Endothelial cell of umbilical vein (primary cell): ENCODE measurements around the gene CARD11. TPM values are rescaled to one million over a fixed set of nuclear protein-coding genes. Genes with fewer than 3 reads are reported as not detected.

Experiments
- BruUV-seq: library from RNA; stranded (reverse); fragments of 400-500 nt; replicated peaks from 2 replicates; lab custom pipeline; 2021; lab: Mats Ljungman, UMichigan
- CTCF ChIA-PET: fragments of 300-600, 350-600 bp; sonication (Branson Sonifier 250); formaldehyde crosslinking; loops from one replicate; lab custom pipeline; 2021; ENCODE audit warnings: antibody characterized with exemption, inconsistent platforms; lab: Charles Lee
- POLR2A ChIA-PET: fragments of 300-600, 350-600 bp; sonication (Branson Sonifier 250); formaldehyde crosslinking; loops from one replicate; lab custom pipeline; 2021; ENCODE audit warnings: antibody characterized with exemption, inconsistent platforms; lab: Charles Lee
- DNase-seq: peaks from one replicate; pipeline ENCODE4 v3.0.0-alpha.2; 2011; ENCODE audit warnings: low read depth, low spot score
- FAIRE-seq: peaks from 2 replicates; lab custom pipeline; 2011; peaks lifted over from hg19 to GRCh38; lab: Jason Lieb, UNC
- H2AFZ ChIP-seq: 2 replicates; pipeline ENCODE4 v1.6.0; 2012; ENCODE audit warnings: low read depth, low read length, control low read depth, inconsistent platforms
- H3K27ac ChIP-seq: 2 replicates; pipeline ENCODE4 v1.5.1; 2011; ENCODE audit warnings: low read depth, mild to moderate bottlenecking, control low read depth, low read length, moderate library complexity; ENCODE audit not compliant: insufficient read depth
- H3K27me3 ChIP-seq, 2 experiments: 2 replicates each; pipeline versions ENCODE4 v1.6.0 to v1.6.1; 2011; ENCODE audit warnings: low read length in 2 of 2, mixed read lengths in 1 of 2; ENCODE audit not compliant: control insufficient read depth in 2 of 2, insufficient read depth in 2 of 2
- H3K36me3 ChIP-seq, 2 experiments: 2 replicates in 1 of 2; 3 replicates in 1 of 2; pipeline ENCODE4 v1.5.1; 2011; ENCODE audit warnings: low read length in 2 of 2, mild to moderate bottlenecking in 1 of 2, moderate library complexity in 1 of 2; ENCODE audit not compliant: control insufficient read depth in 2 of 2, insufficient read depth in 2 of 2; ENCODE audit errors: extremely low read depth in 1 of 2
- H3K4me1 ChIP-seq: 3 replicates; pipeline ENCODE4 v1.5.1; 2011; ENCODE audit warnings: mild to moderate bottlenecking, low read length; ENCODE audit not compliant: control insufficient read depth, insufficient read depth; ENCODE audit errors: extremely low read depth
- H3K4me2 ChIP-seq: 2 replicates; pipeline ENCODE4 v1.6.1; 2011; ENCODE audit warnings: low read length, control low read depth, mixed read lengths; ENCODE audit not compliant: insufficient read depth
- H3K4me3 ChIP-seq, 3 experiments: fragments of 200-600 bp in 1 of 3; sonication (generic), shearing (Covaris generic) in 1 of 3; replicated peaks in 1 of 3; 2 replicates each; pipeline ENCODE4 v1.5.1; 2011 to 2016; ENCODE audit warnings: control low read depth in 3 of 3, low read length in 3 of 3, mild to moderate bottlenecking in 2 of 3, inconsistent platforms in 1 of 3, low read depth in 1 of 3, moderate library complexity in 1 of 3; ENCODE audit not compliant: insufficient read depth in 1 of 3
- H3K79me2 ChIP-seq: 2 replicates; pipeline ENCODE4 v1.6.0; 2012; ENCODE audit warnings: low read length, inconsistent platforms; ENCODE audit not compliant: control insufficient read depth, insufficient read depth
- H3K9ac ChIP-seq: replicated peaks from 2 replicates; pipeline ENCODE3; 2011; ENCODE audit warnings: low read length, control low read depth; ENCODE audit not compliant: insufficient read depth; ENCODE audit errors: extremely low read depth
- H3K9me1 ChIP-seq: replicated peaks from 3 replicates; pipeline ENCODE4 v1.6.0; 2011; ENCODE audit warnings: mild to moderate bottlenecking, low read length; ENCODE audit not compliant: control insufficient read depth, insufficient read depth; ENCODE audit errors: extremely low read depth
- H3K9me3 ChIP-seq: replicated peaks from 2 replicates; pipeline ENCODE4 v1.5.1; 2012; ENCODE audit warnings: low read length, inconsistent platforms; ENCODE audit not compliant: control insufficient read depth, insufficient read depth
- H4K20me1 ChIP-seq: replicated peaks from 2 replicates; pipeline ENCODE3; 2011; ENCODE audit warnings: mild to moderate bottlenecking, low read length; ENCODE audit not compliant: control insufficient read depth, insufficient read depth; ENCODE audit errors: extremely low read depth
- EZH2 ChIP-seq: IDR thresholded peaks from 2 replicates; pipeline ENCODE4 v1.6.1; 2012; ENCODE audit warnings: borderline replicate concordance, low read depth, mild to moderate bottlenecking, moderate library complexity, low read length, inconsistent platforms; ENCODE audit not compliant: severe bottlenecking
- FOS ChIP-seq: IDR thresholded peaks from 2 replicates; pipeline ENCODE4 v1.6.1; 2011; ENCODE audit warnings: mild to moderate bottlenecking, low read length, moderate library complexity, borderline replicate concordance; ENCODE audit not compliant: insufficient read depth
- GATA2 ChIP-seq: IDR thresholded peaks from 2 replicates; pipeline ENCODE4 v1.7.0; 2011; ENCODE audit warnings: low read depth, mild to moderate bottlenecking, moderate library complexity, mixed read lengths, low read length; ENCODE audit not compliant: insufficient read length, insufficient read depth
- JUN ChIP-seq: IDR thresholded peaks from 2 replicates; pipeline ENCODE4 v1.6.1; 2011; ENCODE audit warnings: borderline replicate concordance, low read depth; ENCODE audit not compliant: insufficient read length, insufficient read depth
- MYC ChIP-seq: IDR thresholded peaks from one replicate; pipeline ENCODE4 v1.6.1; 2011; ENCODE audit warnings: mild to moderate bottlenecking, low read depth, low read length
- POLR2A ChIP-seq: IDR thresholded peaks from 2 replicates; pipeline ENCODE4 v1.6.1; 2012; ENCODE audit warnings: low read depth, mild to moderate bottlenecking, control low read depth, low read length
- POLR2AphosphoS5 ChIP-seq: IDR thresholded peaks from 2 replicates; pipeline ENCODE4 v1.6.1; 2012; ENCODE audit warnings: low read depth, mild to moderate bottlenecking, control low read depth, low read length, moderate library complexity; ENCODE audit not compliant: insufficient read depth
- dilution Hi-C: fragments of 300-500 bp; cut with MboI; formaldehyde crosslinking; loops from one replicate; pipeline ENCODE4 v1.15.0; 2019; ENCODE audit warnings: low sequenced_read_pairs; ENCODE audit not compliant: extremely low pct_ligation_motif_present
- intact Hi-C: fragments of 100-400 bp; cut with micrococcal nuclease; formaldehyde crosslinking; loops from one replicate; pipeline ENCODE4 v1.10.0; 2022
- polyA plus RNA-seq, 4 experiments: library from polyadenylated mRNA; depleted of rRNA in 3 of 4; stranded (reverse) in 3 of 4; unstranded in 1 of 4; fragments of >200 nt; gene quantifications; 2 replicates each; pipeline versions ENCODE4 v1.2.1 to v1.2.3, GENCODE V29; 2011 to 2012; ENCODE audit warnings: missing spikeins in 1 of 4
- total RNA-seq: library from RNA; stranded (reverse); gene quantifications from 2 replicates; pipeline ENCODE4 v1.2.3, GENCODE V29; 2021
- TF ChIP-seq, protein P1 (sequence below): IDR thresholded peaks from 2 replicates; pipeline ENCODE4 v1.6.1; 2011; ENCODE audit not compliant: insufficient read depth, insufficient read length
- TF ChIP-seq, protein P2 (sequence below), 2 donors: IDR thresholded peaks; 1 replicate in 1 of 2; 2 replicates in 1 of 2; pipeline ENCODE4 v1.5.1; 2011; ENCODE audit warnings: low read length in 2 of 2, mild to moderate bottlenecking in 2 of 2, moderate library complexity in 2 of 2, control low read depth in 1 of 2, inconsistent platforms in 1 of 2, low read depth in 1 of 2; ENCODE audit not compliant: insufficient read depth in 1 of 2; ENCODE audit errors: extremely low read depth in 1 of 2

CARD11 gene
- total and polyA plus RNA-seq, 2 donors (not counting 3 experiments of a cell fraction or from before 2014, with no cell fraction given): 20.4 to 41.8 TPM

DNA sequence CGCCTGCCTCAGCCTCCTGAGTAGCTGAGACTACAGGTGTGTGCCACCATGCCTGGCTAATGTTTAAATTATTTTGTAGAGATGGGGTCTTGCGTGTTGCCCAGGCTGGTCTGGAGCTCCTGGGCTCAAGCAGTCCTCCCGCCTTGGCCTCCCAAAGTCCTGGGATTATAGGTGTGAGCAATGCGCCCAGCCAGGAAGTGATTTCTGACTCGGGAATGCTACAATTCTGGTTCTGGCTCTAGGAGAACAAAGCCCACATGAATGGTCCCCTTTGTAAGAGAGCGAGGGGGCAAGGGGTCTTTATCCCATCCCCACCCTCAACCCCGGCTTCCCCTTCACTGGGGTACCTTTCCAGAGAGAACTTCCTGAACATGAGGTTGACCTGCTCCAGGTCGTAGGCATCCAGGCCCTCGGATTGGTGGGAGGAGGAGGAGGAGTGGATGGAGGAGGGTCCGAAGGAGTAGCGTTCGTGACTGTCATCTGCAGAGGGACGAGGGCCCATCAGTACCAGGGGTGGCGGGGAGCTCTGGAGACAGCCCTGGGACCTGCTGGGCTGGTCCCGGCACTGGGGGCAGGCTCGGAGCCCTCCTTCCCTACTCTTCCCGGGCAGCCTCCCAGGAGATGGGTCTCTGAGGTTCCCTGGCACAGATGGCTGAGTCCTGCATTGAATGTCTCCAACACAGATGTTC lies 119.6 kb downstream of the CARD11 start:
- CTCF ChIA-PET: no interaction called here
- no TSS peak for BruUV-seq

More for the DNA sequence above, 119.6 kb downstream of the CARD11 start:
- Histone ChIP-seq H3K9me1 (no peaks in the 10 kb centered on the region), H3K9me3 (no peaks in the 10 kb centered on the region), H3K27ac (no peak overlapping the region), H2AFZ (no peak overlapping the region), H3K79me2 (no peaks in the 10 kb centered on the region), H3K9ac (no peak overlapping the region), H4K20me1 (no peaks in the 10 kb centered on the region), H3K4me1 (no peaks in the 10 kb centered on the region), H3K36me3 (no peaks in the 10 kb centered on the region), H3K4me2 (no peak overlapping the region), H3K4me3 (no peak overlapping the region), H3K27me3 (no peaks in the 10 kb centered on the region)
- DNase-seq (no peak), FAIRE-seq (no peak)
- TF ChIP-seq FOS: no peak
- TF ChIP-seq, protein P1, sequence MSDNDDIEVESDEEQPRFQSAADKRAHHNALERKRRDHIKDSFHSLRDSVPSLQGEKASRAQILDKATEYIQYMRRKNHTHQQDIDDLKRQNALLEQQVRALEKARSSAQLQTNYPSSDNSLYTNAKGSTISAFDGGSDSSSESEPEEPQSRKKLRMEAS: no peak
- TF ChIP-seq POLR2A: no peak
- no peak for TF ChIP-seq GATA2
- TF ChIP-seq EZH2: no peak
- no peak for TF ChIP-seq POLR2AphosphoS5
- no peak for TF ChIP-seq MYC
- TF ChIP-seq JUN: no peak
- TF ChIP-seq, protein P2, sequence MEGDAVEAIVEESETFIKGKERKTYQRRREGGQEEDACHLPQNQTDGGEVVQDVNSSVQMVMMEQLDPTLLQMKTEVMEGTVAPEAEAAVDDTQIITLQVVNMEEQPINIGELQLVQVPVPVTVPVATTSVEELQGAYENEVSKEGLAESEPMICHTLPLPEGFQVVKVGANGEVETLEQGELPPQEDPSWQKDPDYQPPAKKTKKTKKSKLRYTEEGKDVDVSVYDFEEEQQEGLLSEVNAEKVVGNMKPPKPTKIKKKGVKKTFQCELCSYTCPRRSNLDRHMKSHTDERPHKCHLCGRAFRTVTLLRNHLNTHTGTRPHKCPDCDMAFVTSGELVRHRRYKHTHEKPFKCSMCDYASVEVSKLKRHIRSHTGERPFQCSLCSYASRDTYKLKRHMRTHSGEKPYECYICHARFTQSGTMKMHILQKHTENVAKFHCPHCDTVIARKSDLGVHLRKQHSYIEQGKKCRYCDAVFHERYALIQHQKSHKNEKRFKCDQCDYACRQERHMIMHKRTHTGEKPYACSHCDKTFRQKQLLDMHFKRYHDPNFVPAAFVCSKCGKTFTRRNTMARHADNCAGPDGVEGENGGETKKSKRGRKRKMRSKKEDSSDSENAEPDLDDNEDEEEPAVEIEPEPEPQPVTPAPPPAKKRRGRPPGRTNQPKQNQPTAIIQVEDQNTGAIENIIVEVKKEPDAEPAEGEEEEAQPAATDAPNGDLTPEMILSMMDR (IDR thresholded peaks at IDR 0.05; ENCODE audit: extremely low read depth in 1 of 2, insufficient read depth in 1 of 2, low read depth in 1 of 2, low read length in 2 of 2): no peak
- intact Hi-C loops (no loop called here), dilution Hi-C loops (no loop called here)
- POLR2A ChIA-PET: no interaction called here
